Activated T-cell treated with anti-CD3 and anti-CD28 coated beads for 4 hours (primary cell): ENCODE measurements around the gene RBM33.

Experiments
- DNase-seq: peaks from one replicate; pipeline ENCODE4 v3.0.0-alpha.2; 2020

RBM33 gene

GRCh38 chr7:155624412-155624811 lies 20.0 kb upstream of the RBM33 start:
- DNase-seq: no peak

- no peak for DNase-seq
Measured at GRCh38 chr7:155625557-155625956, 18.9 kb upstream of the RBM33 start.

GRCh38 chr7:155629171-155629570 lies 15.3 kb upstream of the RBM33 start:
- no peak for DNase-seq

GRCh38 chr7:155631155-155631554 lies 13.3 kb upstream of the RBM33 start:
- DNase-seq: no peak

- DNase-seq: no peak
Measured at GRCh38 chr7:155635817-155636216, 8.6 kb upstream of the RBM33 start.

- DNase-seq: no peak
Measured at GRCh38 chr7:155637155-155637554, 7.3 kb upstream of the RBM33 start.

GRCh38 chr7:155638366-155638765 lies 6.1 kb upstream of the RBM33 start:
- DNase-seq: no peak

GRCh38 chr7:155639958-155640520 lies 4.4 kb upstream of the RBM33 start:
- DNase-seq: no peak

- no peak for DNase-seq
Measured at GRCh38 chr7:155640629-155641028, 3.8 kb upstream of the RBM33 start.

GRCh38 chr7:155643804-155644177 lies 670 bp upstream of the RBM33 start:
- DNase-seq: no peak

- peak; percentile 24 for DNase-seq
Measured at GRCh38 chr7:155644971-155645509, 579 bp downstream of the RBM33 start.

- no peak for DNase-seq
Measured at GRCh38 chr7:155645662-155646061, 1.2 kb downstream of the RBM33 start.

- no peak for DNase-seq
Measured at GRCh38 chr7:155646669-155647068, 2.2 kb downstream of the RBM33 start.

- no peak for DNase-seq
Measured at GRCh38 chr7:155647302-155647701, 2.8 kb downstream of the RBM33 start.

- no peak for DNase-seq
Measured at GRCh38 chr7:155647734-155648133, 3.3 kb downstream of the RBM33 start.

GRCh38 chr7:155648752-155649339 lies 4.4 kb downstream of the RBM33 start:
- no peak for DNase-seq

GRCh38 chr7:155649588-155649987 lies 5.1 kb downstream of the RBM33 start:
- DNase-seq: no peak

- no peak for DNase-seq
Measured at GRCh38 chr7:155652156-155653114, 8.0 kb downstream of the RBM33 start.

GRCh38 chr7:155653803-155654202 lies 9.3 kb downstream of the RBM33 start:
- no peak for DNase-seq

GRCh38 chr7:155656891-155657290 lies 12.4 kb downstream of the RBM33 start:
- DNase-seq: no peak

GRCh38 chr7:155660059-155660757 lies 15.7 kb downstream of the RBM33 start:
- no peak for DNase-seq

- no peak for DNase-seq
Measured at GRCh38 chr7:155660758-155661093, 16.3 kb downstream of the RBM33 start.

- no peak for DNase-seq
Measured at GRCh38 chr7:155662343-155663043, 18.0 kb downstream of the RBM33 start.
